CD4-positive, CD25-positive, alpha-beta regulatory T cell (primary cell): ENCODE data around the gene CCNO. TPM values are rescaled to one million over a fixed set of nuclear protein-coding genes. Genes with fewer than 3 reads are reported as not detected.

Source experiments
- ATAC-seq, 2 donors: fragments of 150-1000 bp; cut with Tn5 transposase; one replicate each; pipeline ENCODE4 v1.10.0; 2021; ENCODE audit warnings: low read depth in 2 of 2, moderate number of reproducible peaks in 2 of 2, moderate library complexity in 1 of 2
- DNase-seq, 3 donors: peaks; one replicate each; pipeline versions ENCODE4 v3.0.0 to v3.0.0-alpha.2; 2012 to 2022; ENCODE audit warnings: mixed read lengths in 1 of 3
- H3K27ac ChIP-seq: one replicate; pipeline ENCODE4 v1.7.0; 2013; ENCODE audit warnings: mild to moderate bottlenecking, low read length; ENCODE audit not compliant: insufficient read depth, poor library complexity, severe bottlenecking
- H3K27me3 ChIP-seq: one replicate; pipeline ENCODE4 v1.7.0; 2013; ENCODE audit warnings: low read length; ENCODE audit not compliant: control insufficient read depth, insufficient read depth
- H3K36me3 ChIP-seq: one replicate; pipeline ENCODE4 v1.7.0; 2013; ENCODE audit warnings: mild to moderate bottlenecking, low read length, moderate library complexity; ENCODE audit not compliant: control insufficient read depth, insufficient read depth
- H3K4me1 ChIP-seq: 2 replicates; pipeline ENCODE4 v1.7.0; 2013; ENCODE audit warnings: mild to moderate bottlenecking, low read length; ENCODE audit not compliant: insufficient read depth, control insufficient read depth, poor library complexity, severe bottlenecking
- H3K4me3 ChIP-seq: one replicate; pipeline ENCODE4 v1.7.0; 2013; ENCODE audit warnings: low read depth, mild to moderate bottlenecking, low read length, moderate library complexity
- H3K9me3 ChIP-seq, 2 experiments: 1 replicate in 1 of 2; 2 replicates in 1 of 2; pipeline ENCODE4 v1.7.0; 2013; ENCODE audit warnings: low read length in 2 of 2, mild to moderate bottlenecking in 1 of 2, moderate library complexity in 1 of 2; ENCODE audit not compliant: control insufficient read depth in 2 of 2
- H3K27ac Mint-ChIP-seq, 3 donors: one replicate each; pipeline ENCODE4 v1.8.0; 2020 to 2022; ENCODE audit warnings: mild to moderate bottlenecking in 3 of 3, mixed read lengths in 3 of 3, moderate library complexity in 2 of 3
- H3K27me3 Mint-ChIP-seq: one replicate; pipeline ENCODE4 v1.8.0; 2022; ENCODE audit warnings: mild to moderate bottlenecking, mixed read lengths
- H3K36me3 Mint-ChIP-seq: one replicate; pipeline ENCODE4 v1.8.0; 2020; ENCODE audit warnings: mixed read lengths
- H3K4me1 Mint-ChIP-seq, 4 donors: one replicate each; pipeline ENCODE4 v1.8.0; 2020 to 2022; ENCODE audit warnings: mixed read lengths in 4 of 4, mild to moderate bottlenecking in 1 of 4
- H3K4me3 Mint-ChIP-seq, 4 donors: one replicate each; pipeline ENCODE4 v1.8.0; 2020 to 2022; ENCODE audit warnings: mild to moderate bottlenecking in 4 of 4, mixed read lengths in 4 of 4, moderate library complexity in 3 of 4
- H3K9me3 Mint-ChIP-seq, 7 donors: one replicate each; pipeline ENCODE4 v1.8.0; 2020 to 2022; ENCODE audit warnings: mixed read lengths in 7 of 7, mild to moderate bottlenecking in 3 of 7, moderate library complexity in 2 of 7
- polyA plus RNA-seq, 4 donors: library from polyadenylated mRNA; unstranded; fragments of 300-500 nt; fragmentation: Illumina TruSeq; gene quantifications; one replicate each; pipeline ENCODE4 v1.2.3, GENCODE V29; 2021
- total RNA-seq: library from RNA; stranded (reverse); gene quantifications from one replicate; pipeline ENCODE4 v1.2.3, GENCODE V29; 2022

CCNO gene
- total and polyA plus RNA-seq, 5 donors from 2014 or later = not detected

DNA sequence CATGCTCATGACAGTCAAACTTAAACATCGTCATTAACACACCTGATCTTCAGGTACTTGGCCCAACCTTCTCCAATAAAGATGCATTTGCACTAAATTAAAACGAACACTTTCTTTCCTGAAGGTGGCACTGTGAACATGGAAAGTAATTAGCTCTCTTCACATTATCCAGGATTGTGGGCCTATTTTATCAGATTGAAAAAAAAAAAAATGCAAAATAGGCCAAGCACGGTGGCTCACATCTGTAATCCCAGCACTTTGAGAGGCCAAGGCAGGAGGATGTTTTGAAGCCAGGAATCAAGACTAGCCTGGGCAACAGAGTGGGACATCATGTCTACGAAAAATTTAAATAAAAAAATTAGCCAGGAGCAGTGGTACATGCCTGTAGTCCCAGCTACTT lies 46.0 kb downstream of the CCNO start:
- H3K36me3 Mint-ChIP-seq = no peaks in the 10 kb centered on the region
- H3K4me1 Mint-ChIP-seq = no peaks in the 10 kb centered on the region
- Histone ChIP-seq H3K9me3 (peaks cover 4 to 7% of the 10 kb centered on the region in 2 experiments), H3K27ac (no peak overlapping the region), H3K36me3 (no peaks in the 10 kb centered on the region), H3K4me3 (no peak overlapping the region), H3K4me1 (no peaks in the 10 kb centered on the region), H3K27me3 (peaks cover 53% of the 10 kb centered on the region)
- H3K9me3 Mint-ChIP-seq = peaks cover 0 to 4% (median 1%) of the 10 kb centered on the region in 7 donors
- H3K27ac Mint-ChIP-seq = no peak overlapping the region
- H3K27me3 Mint-ChIP-seq = peaks cover 78% of the 10 kb centered on the region
- H3K4me3 Mint-ChIP-seq = no peak overlapping the region
- no peak for DNase-seq
- ATAC-seq = no peak

Other genes with a start within 250 kb of the CCNO start
- gene ESM1, start 248.0 kb downstream of the CCNO start, total RNA-seq = 0.42 TPM
- gene ESM1, start 248.0 kb downstream of the CCNO start, polyA plus RNA-seq = under 1 TPM in 3 of 4 donors, not detected in 1; 0.25 to 0.68 (median 0.40) TPM
- gene GZMK, start 209.4 kb downstream of the CCNO start, total RNA-seq = 19.8 TPM
- gene GZMK, start 209.4 kb downstream of the CCNO start, polyA plus RNA-seq = 10 to 100 TPM; 10.8 to 30.5 (median 22.0) TPM
- 22.6 TPM for gene GZMA, start 131.0 kb downstream of the CCNO start, total RNA-seq
- 100 to 1,000 TPM in 1 of 4 donors, 10 to 100 TPM in 3; 25.4 to 107 (median 54.6) TPM for gene GZMA, start 131.0 kb downstream of the CCNO start, polyA plus RNA-seq
- gene GPX8, start 73.4 kb downstream of the CCNO start, total RNA-seq = not detected
- gene GPX8, start 73.4 kb downstream of the CCNO start, polyA plus RNA-seq = not detected
- gene CDC20B, start 60.4 kb downstream of the CCNO start, total RNA-seq = not detected
- gene CDC20B, start 60.4 kb downstream of the CCNO start, polyA plus RNA-seq = not detected
- not detected for gene MCIDAS, start 6.3 kb downstream of the CCNO start, total RNA-seq
- gene MCIDAS, start 6.3 kb downstream of the CCNO start, polyA plus RNA-seq = not detected
- 16.5 TPM for gene DHX29, start 74.1 kb upstream of the CCNO start, total RNA-seq
- gene DHX29, start 74.1 kb upstream of the CCNO start, polyA plus RNA-seq = 10 to 100 TPM; 12.5 to 28.5 (median 14.8) TPM
- gene MTREX, start 74.4 kb upstream of the CCNO start, total RNA-seq = 86.7 TPM
- 10 to 100 TPM; 23.2 to 34.3 (median 28.4) TPM for gene MTREX, start 74.4 kb upstream of the CCNO start, polyA plus RNA-seq